ENCODE data around the gene ARHGAP44. TPM values are rescaled to one million over a fixed set of nuclear protein-coding genes. Genes with fewer than 3 reads are reported as not detected.

The ARHGAP44 gene
- total RNA-seq, 2 experiments from 2014 or later: 13.7 to 19.9 TPM

DNA sequence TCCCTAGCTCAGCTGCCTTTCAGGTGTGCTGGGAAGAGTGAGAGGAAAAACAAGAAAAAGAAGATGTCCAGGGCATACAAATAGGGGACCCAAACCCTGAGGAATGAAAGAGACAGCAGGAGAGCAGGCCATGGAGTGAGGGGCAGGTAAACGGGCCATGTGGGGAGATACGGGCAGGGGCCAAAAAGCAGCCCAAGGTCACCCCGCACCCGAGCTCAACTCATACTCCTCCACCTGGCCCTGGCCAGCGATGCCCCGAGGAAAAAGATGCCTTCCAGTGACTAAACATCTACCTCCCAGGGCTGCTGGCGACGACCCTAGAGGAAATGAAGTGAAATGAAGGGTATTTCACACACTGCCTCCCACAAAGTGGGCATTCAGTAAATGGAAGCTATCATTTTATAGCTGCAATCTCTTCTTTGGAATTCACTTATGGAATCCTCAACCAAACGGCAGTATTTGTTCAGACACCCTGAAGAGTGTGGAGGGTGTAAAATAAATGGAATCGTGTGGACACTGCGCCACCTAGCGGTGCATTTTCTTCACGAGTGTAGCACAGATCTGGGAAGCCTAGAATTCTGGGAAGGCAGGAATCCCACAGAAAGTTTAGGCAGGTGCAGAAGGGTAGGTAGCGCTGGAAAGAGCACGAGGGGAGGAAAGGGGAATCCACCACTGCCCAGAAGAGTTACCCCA, 213.6 kb downstream of the ARHGAP44 start:
- Histone ChIP-seq H3K36me3 (ENCODE audit: insufficient read depth, low read length) (peaks cover 95% of the 10 kb centered on the region), H3K27ac (ENCODE audit: low read depth, low read length, poor library complexity, severe bottlenecking) (no peak overlapping the region), H3K79me2 (ENCODE audit: insufficient read depth, low read depth, low read length) (no peaks in the 10 kb centered on the region), H3K9me2 (ENCODE audit: insufficient read depth, low read length) (no peaks in the 10 kb centered on the region), H3K4me3 (ENCODE audit: low read depth, low read length, poor library complexity, severe bottlenecking) (no peak overlapping the region), H3K9me3 (ENCODE audit: low read length) (no peaks in the 10 kb centered on the region), H2AFZ (ENCODE audit: low read length) (no peak overlapping the region), H3K4me2 (ENCODE audit: low read length) (no peak overlapping the region), H4K20me1 (ENCODE audit: insufficient read depth, low read length) (0 out of 2 replicates have a peak, but pooled peaks cover 8% of the 10 kb centered on the region), H3K4me1 (ENCODE audit: insufficient read depth, low read length, poor library complexity, severe bottlenecking) (no peaks in the 10 kb centered on the region)
- ChIA-PET POLR2A (no interaction called here), CTCF (ENCODE audit: unreplicated experiment) (interaction anchor here (1.4 to 1.5 kb wide), 2 partner anchors 13 to 15 kb away, joined by 4 to 5 read pairs; partner anchors contain the start of gene ELAC2)
- no TSS peak for BruUV-seq (replicated peaks)
- no peak for TF ChIP-seq EZH2phosphoT487 (IDR thresholded peaks at IDR 0.05; ENCODE audit: borderline replicate concordance, low read depth, low read length)
- TF ChIP-seq, protein P1, sequence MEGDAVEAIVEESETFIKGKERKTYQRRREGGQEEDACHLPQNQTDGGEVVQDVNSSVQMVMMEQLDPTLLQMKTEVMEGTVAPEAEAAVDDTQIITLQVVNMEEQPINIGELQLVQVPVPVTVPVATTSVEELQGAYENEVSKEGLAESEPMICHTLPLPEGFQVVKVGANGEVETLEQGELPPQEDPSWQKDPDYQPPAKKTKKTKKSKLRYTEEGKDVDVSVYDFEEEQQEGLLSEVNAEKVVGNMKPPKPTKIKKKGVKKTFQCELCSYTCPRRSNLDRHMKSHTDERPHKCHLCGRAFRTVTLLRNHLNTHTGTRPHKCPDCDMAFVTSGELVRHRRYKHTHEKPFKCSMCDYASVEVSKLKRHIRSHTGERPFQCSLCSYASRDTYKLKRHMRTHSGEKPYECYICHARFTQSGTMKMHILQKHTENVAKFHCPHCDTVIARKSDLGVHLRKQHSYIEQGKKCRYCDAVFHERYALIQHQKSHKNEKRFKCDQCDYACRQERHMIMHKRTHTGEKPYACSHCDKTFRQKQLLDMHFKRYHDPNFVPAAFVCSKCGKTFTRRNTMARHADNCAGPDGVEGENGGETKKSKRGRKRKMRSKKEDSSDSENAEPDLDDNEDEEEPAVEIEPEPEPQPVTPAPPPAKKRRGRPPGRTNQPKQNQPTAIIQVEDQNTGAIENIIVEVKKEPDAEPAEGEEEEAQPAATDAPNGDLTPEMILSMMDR (conservative IDR thresholded peaks at IDR 0.05; ENCODE audit: low read length): peak; percentile 97
- DNase-seq (ENCODE audit: low spot score): peak; percentile 67
- intact Hi-C loops (cut with micrococcal nuclease; ENCODE audit: unreplicated experiment): loop anchor here (1.0 to 10.0 kb wide), 4 partner anchors 76 to 748 kb away; no protein-coding TSS in a partner anchor

DNA sequence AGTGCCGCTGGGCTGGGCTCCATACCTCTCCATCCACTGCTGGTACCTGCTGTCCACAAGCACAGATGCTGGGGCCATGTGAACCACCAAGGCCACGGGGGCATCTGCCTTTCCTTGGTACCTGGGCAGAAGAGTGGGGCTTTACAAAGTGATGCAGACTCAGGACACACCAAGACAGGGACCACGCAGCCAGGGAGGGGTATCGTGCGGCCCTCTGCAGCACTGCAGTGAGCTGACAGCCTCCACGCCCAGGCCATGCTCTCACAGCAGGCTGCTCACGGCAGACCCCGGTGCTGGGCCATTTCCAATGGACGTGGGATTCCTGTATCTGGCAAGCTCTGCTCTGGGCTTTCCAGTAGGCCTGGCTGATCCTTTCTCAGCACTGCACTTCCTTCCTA, 214.2 kb downstream of the ARHGAP44 start:
- no peak overlapping the region for H3K4me3 ChIP-seq (ENCODE audit: low read depth, low read length, poor library complexity, severe bottlenecking)
- no peaks in the 10 kb centered on the region for H3K4me1 ChIP-seq (ENCODE audit: insufficient read depth, low read length, poor library complexity, severe bottlenecking)
- no peaks in the 10 kb centered on the region for H3K79me2 ChIP-seq (ENCODE audit: insufficient read depth, low read depth, low read length)
- no peak overlapping the region for H2AFZ ChIP-seq (ENCODE audit: low read length)
- H4K20me1 ChIP-seq (ENCODE audit: insufficient read depth, low read length): 0 out of 2 replicates have a peak, but pooled peaks cover 8% of the 10 kb centered on the region
- ChIA-PET POLR2A (no interaction called here), CTCF (ENCODE audit: unreplicated experiment) (interaction anchor here (1.4 to 1.5 kb wide), 2 partner anchors 14 to 15 kb away, joined by 4 to 5 read pairs; partner anchors contain the start of gene ELAC2)
- no peaks in the 10 kb centered on the region for H3K9me2 ChIP-seq (ENCODE audit: insufficient read depth, low read length)
- H3K36me3 ChIP-seq (ENCODE audit: insufficient read depth, low read length): peaks cover 94% of the 10 kb centered on the region
- TF ChIP-seq EZH2phosphoT487 (IDR thresholded peaks at IDR 0.05; ENCODE audit: borderline replicate concordance, low read depth, low read length): no peak
- TF ChIP-seq, protein P1 (conservative IDR thresholded peaks at IDR 0.05; ENCODE audit: low read length): no peak; the same call in none of the 2 replicates
- no peak overlapping the region for H3K27ac ChIP-seq (ENCODE audit: low read depth, low read length, poor library complexity, severe bottlenecking)
- intact Hi-C loops (cut with micrococcal nuclease; ENCODE audit: unreplicated experiment): loop anchor here (1.0 to 10.0 kb wide), 4 partner anchors 76 to 749 kb away; no protein-coding TSS in a partner anchor
- no peak for DNase-seq (ENCODE audit: low spot score)
- no TSS peak for BruUV-seq (replicated peaks)
- H3K4me2 ChIP-seq (ENCODE audit: low read length): no peak overlapping the region
- H3K9me3 ChIP-seq (ENCODE audit: low read length): no peaks in the 10 kb centered on the region

DNA sequence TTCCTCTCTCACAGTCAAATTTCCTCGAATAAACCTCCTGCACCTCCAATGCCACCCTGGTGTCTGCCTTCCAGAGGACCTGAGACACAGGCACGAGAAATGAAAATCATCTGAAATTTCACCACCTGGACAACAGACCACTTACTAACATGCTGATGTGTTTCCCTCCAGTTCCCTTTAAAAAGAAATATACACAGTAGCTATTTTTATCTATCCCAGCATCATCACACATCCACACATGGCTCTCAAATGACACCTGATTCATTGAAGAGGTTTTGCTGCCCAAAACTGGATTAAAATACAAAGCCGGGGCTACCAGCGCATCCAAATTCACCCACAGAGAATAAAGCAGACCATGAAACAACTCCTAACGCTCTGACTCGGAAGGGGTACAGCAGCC, 214.6 kb downstream of the ARHGAP44 start:
- Histone ChIP-seq H3K9me2 (ENCODE audit: insufficient read depth, low read length) (no peaks in the 10 kb centered on the region), H2AFZ (ENCODE audit: low read length) (no peak overlapping the region), H3K79me2 (ENCODE audit: insufficient read depth, low read depth, low read length) (no peaks in the 10 kb centered on the region), H4K20me1 (ENCODE audit: insufficient read depth, low read length) (0 out of 2 replicates have a peak, but pooled peaks cover 8% of the 10 kb centered on the region), H3K4me2 (ENCODE audit: low read length) (no peak overlapping the region), H3K9me3 (ENCODE audit: low read length) (no peaks in the 10 kb centered on the region), H3K4me1 (ENCODE audit: insufficient read depth, low read length, poor library complexity, severe bottlenecking) (no peaks in the 10 kb centered on the region), H3K36me3 (ENCODE audit: insufficient read depth, low read length) (peaks cover 93% of the 10 kb centered on the region), H3K27ac (ENCODE audit: low read depth, low read length, poor library complexity, severe bottlenecking) (no peak overlapping the region), H3K4me3 (ENCODE audit: low read depth, low read length, poor library complexity, severe bottlenecking) (no peak overlapping the region)
- intact Hi-C loops (cut with micrococcal nuclease; ENCODE audit: unreplicated experiment): loop anchor here (1.0 to 10.0 kb wide), 4 partner anchors 77 to 749 kb away; no protein-coding TSS in a partner anchor
- ChIA-PET CTCF (ENCODE audit: unreplicated experiment) (no interaction called here), POLR2A (interaction anchor here (1.1 kb wide), 1 partner anchor 14 kb away, joined by 5 read pairs; the partner anchor contains the start of gene ELAC2)
- TF ChIP-seq EZH2phosphoT487 (IDR thresholded peaks at IDR 0.05; ENCODE audit: borderline replicate concordance, low read depth, low read length): no peak
- TF ChIP-seq, protein P1 (conservative IDR thresholded peaks at IDR 0.05; ENCODE audit: low read length): no peak
- no peak for DNase-seq (ENCODE audit: low spot score)
- no TSS peak for BruUV-seq (replicated peaks)

All from OCI-LY7 (cell line).